Dedifferentiated amniotic fluid mesenchymal stem cell (primary cell): ENCODE results near the gene LMBRD2.
"Not testable (repeated sequence)": the region's sequence is repeated elsewhere in the genome, so short reads cannot be mapped to it uniquely, and the experiment has no call there.

ENCODE experiments used
- DNase-seq: peaks from one replicate; pipeline ENCODE4 v3.0.0-alpha.2; 2016; ENCODE audit errors: extremely low spot score

Gene LMBRD2

DNA sequence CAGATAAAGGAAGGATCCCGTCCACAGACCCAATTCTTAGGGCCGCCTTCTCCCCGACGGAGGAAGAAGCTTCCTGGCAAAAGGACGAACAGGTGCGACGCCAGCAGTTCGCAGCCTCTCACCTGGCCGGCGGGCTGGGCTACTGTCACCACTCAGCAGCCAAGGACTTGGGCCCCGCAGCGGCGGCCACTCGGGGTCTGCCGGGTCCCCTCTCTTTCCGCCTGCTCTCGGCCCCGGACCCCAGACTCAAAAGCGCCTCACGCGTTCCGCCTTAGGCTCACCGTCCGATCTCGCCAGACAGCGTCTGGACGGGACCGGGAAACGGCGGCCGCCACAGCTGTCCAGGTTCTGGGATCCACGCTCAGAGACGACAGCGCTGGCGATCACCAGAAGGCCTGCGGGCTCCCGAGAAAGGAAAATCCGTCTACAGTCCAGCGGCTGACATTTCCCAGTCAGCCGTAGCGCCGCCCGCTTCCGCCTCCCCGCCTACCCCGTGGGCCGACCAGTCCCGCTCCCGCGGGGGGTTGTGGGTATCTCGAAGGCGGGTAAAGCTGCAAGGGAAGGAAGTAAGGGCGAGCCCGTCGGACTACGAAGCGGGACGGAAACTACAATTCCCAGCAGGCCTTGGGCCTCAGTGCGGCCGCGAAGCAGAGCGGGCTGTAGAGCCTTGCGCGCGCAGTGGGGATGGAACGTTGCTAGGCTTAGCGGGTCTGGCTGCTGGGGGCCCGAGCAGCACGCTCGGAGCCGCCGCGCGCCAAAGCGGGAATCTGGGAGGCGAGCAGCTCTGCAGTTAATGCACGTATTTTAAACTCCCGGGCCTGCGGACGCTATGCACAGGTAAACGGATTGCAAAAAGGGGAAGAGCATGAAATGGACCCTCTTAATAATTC is at the start of gene LMBRD2, which contains the start of gene SKP2:
TSS of gene LMBRD2 (minus strand) at position 454 of the 890 bp plus-strand sequence. CDS start 8,538 bp downstream, outside the sequence.
TSS of gene SKP2 (plus strand) at position 678 of the 890 bp plus-strand sequence. CDS start at position 830, 152 bp downstream.
- peak; percentile 99 for DNase-seq

DNA sequence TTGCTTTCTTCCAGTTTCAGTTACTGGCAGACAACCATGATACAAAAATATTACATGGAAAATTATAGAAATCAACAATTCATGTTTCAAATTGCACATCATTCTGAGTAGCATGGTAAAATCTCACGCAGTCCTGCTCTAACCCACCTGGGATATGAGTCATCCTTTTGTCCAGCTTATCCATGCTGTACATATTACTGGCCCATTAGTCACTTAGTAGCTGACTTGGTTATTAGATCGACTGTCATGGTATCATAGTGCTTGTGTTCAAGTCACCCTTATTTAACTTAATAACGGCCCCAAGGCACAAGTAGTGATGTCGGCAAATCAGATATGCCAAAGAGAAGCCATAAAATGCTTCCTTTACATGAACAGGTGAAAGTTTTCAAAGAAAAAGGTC is 48.8 kb upstream of the LMBRD2 start:
- DNase-seq, result no peak

DNA sequence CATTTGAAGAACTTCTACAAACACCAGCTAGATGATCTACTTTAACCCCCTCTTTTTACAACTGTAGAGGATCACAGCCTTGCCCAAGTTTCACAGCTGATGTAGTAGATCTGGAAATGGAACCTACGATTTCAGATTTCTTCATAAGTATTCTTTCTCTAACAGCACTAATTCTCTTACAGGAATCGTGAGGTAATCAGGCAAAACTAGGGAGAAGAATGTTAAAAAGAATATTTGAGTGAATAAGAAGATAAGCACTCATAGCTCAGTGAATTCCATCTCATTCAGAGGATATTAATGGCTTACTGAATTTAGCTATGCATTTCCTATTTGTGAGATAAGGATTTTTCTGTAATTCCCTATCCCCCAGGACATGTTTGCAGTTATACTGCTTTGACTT is 47.9 kb upstream of the LMBRD2 start:
- peak; percentile 42 for DNase-seq

DNA sequence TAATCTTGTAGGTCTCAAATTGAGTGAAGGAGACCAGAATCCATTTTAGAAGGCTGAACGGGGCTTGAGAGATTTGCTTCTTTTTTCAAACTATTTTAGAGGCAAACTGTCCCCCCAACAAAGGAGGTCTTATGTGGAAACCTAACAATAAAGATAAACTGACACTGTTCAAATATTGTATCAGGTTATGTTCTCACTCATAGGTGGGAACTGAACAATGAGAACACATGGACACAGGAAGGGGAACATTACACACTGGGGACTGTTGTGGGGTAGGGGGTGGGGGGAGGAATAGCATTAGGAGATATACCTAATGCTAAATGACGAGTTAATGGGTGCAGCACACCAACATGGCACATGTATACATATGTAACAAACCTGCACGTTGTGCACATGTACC is 47.1 kb upstream of the LMBRD2 start:
- not testable (repeated sequence) for DNase-seq

DNA sequence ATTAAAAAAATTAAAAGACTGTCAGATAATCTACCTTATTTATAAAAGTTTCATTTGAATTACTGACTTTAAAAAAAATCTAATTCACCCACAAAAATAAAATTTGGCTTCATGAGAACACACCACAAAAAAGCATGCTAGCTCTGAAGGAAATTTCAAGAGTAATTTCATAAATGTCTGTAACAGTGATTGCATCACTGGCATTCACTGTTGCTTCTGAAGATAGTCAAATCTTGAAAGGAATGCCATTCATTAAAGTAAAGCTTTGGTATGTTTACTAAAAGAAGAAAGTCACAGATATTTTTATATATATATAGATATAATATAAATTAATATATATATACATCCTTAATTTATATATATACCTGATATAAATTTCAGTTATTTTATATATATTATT is 46.6 kb upstream of the LMBRD2 start:
- DNase-seq, result peak; percentile 39

DNA sequence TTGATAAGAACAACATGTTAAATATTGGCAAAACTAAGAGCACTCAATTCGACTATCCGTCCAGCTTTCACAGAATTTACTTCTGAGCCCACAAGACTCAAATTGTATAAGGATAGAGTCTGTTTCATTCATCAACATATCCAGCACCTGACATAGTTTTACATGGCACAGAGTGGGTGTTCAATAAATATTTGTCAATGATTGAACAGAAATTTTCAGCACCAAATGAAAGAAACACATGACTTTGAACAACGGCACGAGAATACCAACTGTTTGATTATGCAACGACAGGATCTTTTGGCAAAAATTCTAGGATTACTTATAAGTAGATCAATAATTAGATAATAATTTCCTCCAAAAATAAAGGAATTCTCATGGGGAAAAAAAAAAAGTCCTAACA is 42.1 kb upstream of the LMBRD2 start:
- DNase-seq, result no peak

DNA sequence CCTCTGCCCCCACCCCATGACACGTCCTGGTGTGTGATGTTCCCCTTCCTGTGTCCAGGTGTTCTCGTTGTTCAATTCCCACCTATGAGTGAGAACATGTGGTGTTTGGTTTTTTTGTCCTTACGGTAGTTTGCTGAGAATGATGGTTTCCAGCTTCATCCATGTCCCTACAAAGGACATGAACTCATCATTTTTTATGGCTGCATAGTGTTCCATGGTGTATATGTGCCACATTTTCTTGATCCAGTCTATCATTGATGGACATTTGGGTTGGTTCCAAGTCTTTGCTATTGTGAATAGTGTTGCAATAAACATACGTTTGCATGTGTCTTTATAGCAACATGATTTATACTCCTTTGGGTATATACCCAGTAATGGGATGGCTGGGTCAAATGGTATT is 32.7 kb upstream of the LMBRD2 start:
- not testable (repeated sequence) for DNase-seq

DNA sequence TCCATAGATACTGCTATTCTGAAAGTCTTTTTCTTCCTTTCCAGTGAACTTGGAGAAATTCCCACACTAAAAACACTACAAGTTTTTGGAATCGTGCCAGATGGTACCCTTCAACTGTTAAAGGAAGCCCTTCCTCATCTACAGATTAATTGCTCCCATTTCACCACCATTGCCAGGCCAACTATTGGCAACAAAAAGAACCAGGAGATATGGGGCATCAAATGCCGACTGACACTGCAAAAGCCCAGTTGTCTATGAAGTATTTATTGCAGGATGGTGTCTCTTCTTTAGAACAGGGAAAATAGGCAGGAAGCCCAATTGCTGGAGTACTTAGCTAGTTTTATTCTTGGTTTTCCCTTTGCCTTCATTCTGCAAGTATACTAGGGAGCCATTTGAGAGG is 30.1 kb upstream of the LMBRD2 start:
- DNase-seq, result no peak

DNA sequence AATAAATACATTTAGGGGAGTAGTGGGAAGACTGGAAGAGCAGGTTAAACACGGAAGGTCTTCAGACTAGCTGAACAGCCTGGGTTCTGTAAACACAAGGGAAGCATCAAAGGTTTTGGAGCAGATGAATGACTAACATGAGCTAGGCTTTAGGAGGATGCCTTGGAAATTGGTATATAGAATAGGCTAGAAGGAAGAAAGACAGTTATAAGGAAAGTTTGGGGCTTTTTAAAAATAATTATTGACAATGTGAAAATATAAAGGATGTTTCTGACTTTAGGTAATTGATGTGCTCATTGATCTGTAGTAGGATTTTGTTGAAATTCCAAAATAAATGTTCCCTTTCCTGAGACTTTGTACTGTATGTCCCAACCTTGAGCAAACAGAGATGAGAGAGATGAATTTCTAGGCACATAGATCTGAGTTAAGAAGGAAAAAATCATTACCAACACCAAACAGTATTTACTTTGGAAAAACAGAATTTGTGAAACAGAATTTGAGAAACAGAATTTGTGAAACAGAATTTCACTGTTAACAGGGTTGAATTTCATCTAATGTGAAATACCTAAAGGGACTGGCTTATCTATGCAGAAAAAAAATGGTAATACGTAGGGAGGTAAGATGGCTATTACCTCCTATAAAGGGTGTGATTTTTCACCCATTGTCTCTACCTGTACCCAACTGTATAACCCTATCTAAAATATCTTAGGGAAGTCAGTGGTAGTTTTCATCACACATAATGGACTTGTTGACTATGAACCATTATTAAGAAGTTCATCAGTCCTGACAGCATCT is 29.1 kb upstream of the LMBRD2 start:
- DNase-seq, result no peak

DNA sequence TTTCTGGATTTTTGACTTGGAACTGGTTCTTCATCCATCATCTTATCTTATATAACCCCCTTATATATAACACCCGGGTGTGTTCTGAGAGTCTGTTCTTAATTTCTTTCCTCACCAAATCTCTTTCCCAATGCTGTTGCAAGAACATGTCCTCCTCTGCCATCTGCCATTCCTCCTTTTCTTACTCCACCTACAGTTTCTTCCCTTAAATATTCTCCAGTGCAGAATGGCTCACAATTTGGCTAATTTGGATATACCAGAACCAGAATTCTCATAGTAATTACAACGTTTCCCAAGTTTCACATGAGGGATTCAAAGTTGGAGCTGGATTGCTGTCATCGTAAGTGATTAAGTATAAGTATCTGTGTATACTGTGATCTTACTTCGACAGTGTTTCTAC is 28.3 kb upstream of the LMBRD2 start:
- no peak for DNase-seq

DNA sequence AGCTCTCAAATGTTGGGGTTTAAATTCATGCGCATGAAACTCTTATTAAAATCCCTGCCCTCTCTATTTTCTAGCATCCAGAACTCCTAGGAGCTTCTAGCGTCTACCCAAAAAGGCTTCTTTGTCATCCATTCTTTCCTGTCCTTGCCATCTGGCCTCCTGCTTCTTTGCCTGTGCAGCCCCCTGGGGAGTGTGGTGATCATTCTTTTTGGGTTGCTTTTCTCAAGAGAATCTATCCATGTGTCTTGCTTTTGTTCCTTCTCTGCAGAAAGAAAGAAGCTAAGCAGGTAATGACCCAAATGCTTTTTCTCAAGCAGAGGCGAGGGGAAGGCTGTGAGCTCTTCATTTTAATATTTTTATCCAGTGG is 26.8 kb upstream of the LMBRD2 start:
- no peak for DNase-seq

DNA sequence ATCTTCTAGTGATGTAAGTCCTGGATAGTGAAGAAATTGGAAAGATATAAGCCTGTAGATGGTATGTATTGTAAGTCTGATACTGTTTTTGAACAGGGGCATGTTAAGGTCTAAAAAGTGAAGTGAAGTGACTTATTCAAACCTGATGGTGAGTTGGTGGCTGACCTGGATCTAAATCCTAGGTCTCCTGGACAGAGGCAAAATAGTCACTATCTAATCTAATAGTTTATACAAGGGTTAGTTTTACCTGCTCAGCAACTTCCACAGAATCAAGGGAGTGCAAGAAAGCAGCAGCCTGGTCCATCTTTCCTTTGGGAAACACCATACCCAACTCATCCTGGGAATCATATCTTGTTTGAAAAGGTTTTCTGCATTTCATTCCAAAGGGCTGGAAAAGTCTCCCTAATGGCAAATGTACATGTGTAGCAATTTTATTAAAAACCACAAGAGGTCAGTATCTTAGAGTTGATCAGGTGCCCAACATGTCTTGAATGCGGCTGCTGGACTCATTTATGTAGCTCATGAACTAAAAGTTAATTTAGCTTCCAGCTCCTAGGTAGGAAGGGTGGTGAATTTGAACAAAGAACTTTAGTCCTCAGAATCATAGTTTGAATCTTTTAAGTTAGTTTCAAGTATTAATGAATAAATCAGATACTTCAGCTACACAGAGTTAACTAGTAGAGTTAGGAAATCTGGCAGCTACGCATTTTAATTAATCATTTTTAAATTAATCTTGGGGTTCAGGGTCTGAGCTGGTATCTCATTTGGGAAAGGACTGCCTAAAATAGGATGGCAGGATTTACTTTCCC is 26.2 kb upstream of the LMBRD2 start:
- DNase-seq, result peak; percentile 33

DNA sequence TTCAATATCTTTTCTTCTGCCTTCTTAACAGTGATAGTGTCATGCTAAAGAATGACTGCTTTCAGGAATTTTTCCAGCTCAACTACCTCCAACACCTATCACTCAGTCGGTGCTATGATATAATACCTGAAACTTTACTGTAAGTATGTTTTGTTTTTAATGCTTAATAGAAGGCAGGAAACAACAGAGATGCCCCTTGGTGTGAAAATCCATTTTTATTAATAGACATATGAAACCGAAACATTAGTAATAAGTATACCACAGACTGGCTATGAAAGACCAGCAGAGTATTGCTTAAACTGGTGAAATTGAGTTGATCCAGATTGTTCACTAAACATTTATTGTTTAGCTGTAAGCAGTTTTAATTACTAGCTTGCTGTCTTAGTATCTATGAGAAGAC is 25.5 kb upstream of the LMBRD2 start:
- no peak for DNase-seq

DNA sequence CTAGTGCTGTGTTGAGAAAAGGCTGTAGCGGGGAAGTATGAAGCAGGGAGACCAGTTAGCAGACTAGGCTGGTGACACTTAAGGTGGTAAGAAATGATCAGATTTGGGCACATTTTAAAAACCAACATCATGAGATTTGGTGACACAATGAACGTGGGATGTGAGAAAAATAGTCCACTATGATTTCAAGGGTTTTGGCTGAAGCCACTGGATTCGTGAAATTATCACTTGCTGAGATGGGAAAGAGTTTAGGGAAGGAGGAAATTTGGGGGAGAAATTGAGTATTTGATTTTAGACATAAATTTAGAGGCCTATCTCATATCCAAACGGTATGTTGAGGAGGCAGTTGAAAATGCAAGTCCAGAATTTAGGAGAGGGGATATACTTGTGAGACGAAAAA is 23.4 kb upstream of the LMBRD2 start:
- no peak for DNase-seq

DNA sequence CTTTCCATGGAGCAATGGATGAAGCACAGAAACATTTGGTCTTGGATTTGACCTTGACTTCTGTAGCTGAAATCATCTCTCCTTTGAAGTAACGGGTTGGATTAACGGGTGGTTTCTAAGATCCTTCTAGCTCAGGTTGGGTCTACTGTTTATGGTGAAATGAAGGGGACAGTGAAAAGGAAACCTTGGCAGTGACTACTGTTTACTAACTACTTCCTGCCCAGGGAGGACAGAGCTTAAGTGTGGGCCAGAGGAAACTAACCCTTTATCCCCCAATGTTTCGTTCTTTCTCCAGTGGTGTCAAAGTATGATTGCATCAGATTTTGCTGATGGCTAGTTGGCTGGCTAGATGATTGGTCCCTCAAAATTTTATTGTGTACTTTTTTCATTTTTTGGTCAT is 22.4 kb upstream of the LMBRD2 start:
- DNase-seq, result no peak

DNA sequence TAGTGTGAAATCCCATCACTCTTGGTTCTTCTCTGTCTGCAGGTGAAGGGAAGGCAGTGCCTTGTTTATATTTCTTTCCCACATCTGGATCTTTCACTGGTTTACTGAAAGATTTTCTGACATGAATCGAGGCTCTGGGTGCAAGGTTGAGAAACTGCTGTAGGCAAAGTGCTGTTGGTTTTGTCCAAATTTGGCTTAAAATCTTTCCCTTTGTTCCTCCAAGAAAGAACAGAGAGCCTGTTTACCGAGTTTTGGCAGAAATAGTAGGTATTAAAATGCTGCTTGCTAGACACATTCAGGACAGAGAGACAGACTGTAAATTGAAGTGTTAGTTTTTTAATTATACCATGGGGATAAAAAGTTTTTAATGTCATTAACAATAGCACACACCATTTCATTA is 21.7 kb upstream of the LMBRD2 start:
- no peak for DNase-seq

DNA sequence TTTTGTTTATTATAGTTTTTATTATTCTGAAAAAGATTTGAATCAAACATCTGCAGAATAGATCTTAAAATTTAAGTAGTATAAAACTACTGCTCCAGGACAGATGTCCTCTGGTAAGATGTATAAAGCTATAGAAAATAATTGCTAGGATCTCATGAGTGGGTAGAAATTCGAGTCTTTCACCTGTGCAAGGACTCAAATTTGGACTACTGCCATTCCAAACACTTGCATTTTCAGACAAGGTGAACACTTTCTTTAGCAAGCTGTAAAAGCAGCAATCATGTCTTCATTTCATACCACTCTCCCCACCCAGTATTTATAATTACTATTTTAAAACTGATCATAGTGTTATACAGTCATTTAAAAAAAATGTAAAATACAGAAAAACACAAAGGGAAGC is 20.9 kb upstream of the LMBRD2 start:
- DNase-seq, result no peak

DNA sequence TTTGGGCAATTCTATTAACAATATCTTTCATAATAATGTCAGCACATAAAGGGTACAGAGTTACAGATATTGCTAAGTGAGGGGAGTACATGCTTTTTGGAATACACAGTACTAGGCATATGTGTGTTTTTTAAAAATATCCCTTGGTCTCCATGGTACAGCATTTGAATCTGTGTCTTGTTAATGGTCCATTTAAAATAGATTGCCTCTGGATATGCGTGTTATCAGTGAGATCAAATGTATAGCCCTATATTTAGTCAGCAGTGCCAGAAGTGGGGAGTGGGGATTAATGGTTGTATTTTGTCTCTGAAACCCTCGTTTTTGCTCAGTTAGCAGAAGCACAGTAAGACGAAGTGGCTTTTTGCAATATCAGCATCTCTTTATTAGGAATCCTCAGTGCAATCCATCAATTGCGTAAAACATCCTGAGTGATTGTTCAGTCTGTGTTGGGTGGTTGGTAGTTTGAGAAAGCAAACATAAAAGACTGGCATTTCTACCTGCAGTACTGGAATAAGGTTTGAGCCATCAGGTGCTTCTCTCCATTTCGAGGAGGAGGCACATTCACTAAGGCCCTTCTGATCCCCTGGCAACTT is 19.2 kb upstream of the LMBRD2 start:
- no peak for DNase-seq

DNA sequence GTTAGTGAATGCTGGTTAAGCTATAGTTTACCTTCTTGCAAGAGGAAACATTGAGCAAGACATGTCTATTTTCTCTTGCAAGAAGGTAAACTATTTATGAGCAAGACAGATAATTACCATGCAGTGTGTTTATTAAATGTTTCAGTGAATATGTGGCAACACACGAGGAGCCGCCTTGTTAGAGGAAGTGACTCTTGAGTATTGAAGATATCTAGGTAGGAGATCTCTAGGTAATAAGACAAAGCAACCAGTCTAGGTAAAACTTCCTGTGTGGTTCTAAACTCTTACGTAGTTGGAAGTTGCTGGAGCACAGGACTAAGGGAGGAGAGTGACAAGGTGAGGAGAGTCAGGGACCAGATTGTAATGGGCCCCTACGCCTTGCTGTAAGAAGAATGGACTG is 17.1 kb upstream of the LMBRD2 start:
- DNase-seq, result no peak

DNA sequence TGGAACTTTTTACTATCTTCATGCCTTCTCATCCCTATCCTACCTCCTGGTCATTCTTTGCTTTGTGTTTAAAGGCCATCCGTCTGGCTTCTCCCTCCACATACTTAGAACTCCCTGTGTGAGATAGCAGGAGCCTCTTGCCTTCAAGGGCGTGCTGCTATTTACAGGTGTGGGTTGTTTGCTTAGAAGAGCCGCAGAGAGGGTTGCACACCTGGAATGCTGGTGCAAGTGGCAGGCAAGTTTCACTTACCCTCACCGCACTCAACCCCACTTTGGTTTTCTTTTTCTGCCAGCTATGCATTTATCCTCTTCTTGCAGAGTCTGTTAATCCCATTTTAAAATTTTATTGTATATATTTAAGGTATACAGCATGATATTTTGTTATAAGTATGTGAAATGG is 12.8 kb upstream of the LMBRD2 start:
- DNase-seq, result no peak

DNA sequence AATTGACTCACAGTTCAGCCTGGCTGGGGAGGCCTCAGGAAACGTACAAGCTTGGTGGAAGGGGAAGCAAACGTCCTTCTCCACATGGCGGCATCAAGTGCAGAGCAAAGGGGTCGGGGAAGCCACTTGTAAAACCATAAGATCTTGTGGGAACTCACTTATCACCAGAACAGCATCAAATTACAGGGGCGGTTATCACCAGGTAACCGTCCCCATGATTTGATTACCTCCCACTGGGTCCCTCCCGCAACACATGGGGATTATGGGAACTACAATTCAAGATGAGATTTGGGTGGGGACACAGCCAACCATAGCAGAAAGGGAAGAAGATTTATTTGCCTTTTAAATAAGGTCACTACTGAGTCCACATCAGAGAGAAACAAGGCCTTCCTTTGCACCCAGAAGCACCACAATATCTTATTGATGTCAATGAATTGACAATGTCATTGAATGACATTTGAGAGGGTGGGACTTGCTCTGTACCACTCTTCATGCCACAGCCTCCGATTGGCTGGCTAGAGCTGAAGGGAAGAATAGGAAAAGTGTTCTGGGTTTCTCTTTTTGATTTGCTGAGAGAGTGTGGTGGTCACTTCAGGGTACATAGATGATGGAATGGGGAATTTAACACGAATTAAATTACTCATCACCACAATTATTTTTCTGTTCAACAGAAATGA is 11.3 kb upstream of the LMBRD2 start:
- no peak for DNase-seq
